Suprapubic skin (tissue), 4 donors: ENCODE results near the gene ROBO1. TPM values are rescaled to one million over a fixed set of nuclear protein-coding genes. Genes with fewer than 3 reads are reported as not detected.

ENCODE experiments used
- DNase-seq, 2 donors: peaks; one replicate each; pipeline ENCODE4 v3.0.0-alpha.2; 2019; ENCODE audit warnings: low spot score in 2 of 2
- H3K27ac ChIP-seq: fragments of 200-600 bp; sonication (generic); one replicate; pipeline ENCODE4 v1.5.1; 2019
- H3K27me3 ChIP-seq: fragments of 200-600 bp; sonication (generic); one replicate; pipeline ENCODE4 v1.5.1; 2019
- H3K36me3 ChIP-seq: fragments of 200-600 bp; sonication (generic); one replicate; pipeline ENCODE4 v1.5.1; 2019
- H3K4me1 ChIP-seq: fragments of 200-600 bp; sonication (generic); one replicate; pipeline ENCODE4 v1.5.1; 2019
- H3K4me3 ChIP-seq: fragments of 200-600 bp; sonication (generic); one replicate; pipeline ENCODE4 v1.5.1; 2019; ENCODE audit warnings: mild to moderate bottlenecking
- H3K9me3 ChIP-seq: fragments of 200-600 bp; sonication (generic); one replicate; pipeline ENCODE4 v1.5.1; 2019
- EP300 ChIP-seq: sonication (generic); formaldehyde crosslinking; IDR thresholded peaks from one replicate; pipeline ENCODE4 v1.6.1; 2017; ENCODE audit warnings: antibody characterized with exemption
- POLR2A ChIP-seq, 2 donors: fragments of 450-650 bp; IDR thresholded peaks; one replicate each; pipeline ENCODE4 v1.6.1; 2017; ENCODE audit warnings: antibody characterized with exemption in 2 of 2, mild to moderate bottlenecking in 2 of 2, moderate library complexity in 2 of 2
- POLR2AphosphoS5 ChIP-seq, 3 donors: sonication (generic); formaldehyde crosslinking; IDR thresholded peaks; one replicate each; pipeline ENCODE4 v1.6.1; 2017; ENCODE audit warnings: antibody characterized with exemption in 3 of 3
- WGBS: methylation state at CpG from one replicate; pipeline ENCODE4 v1.1.5; 2018; 5-methylcytosine and 5-hydroxymethylcytosine counted together
- total RNA-seq, 4 donors: library from RNA; depleted of rRNA; stranded (reverse); fragments of >200 nt; gene quantifications; one replicate each; pipeline ENCODE4 v1.1.0, GENCODE V29; 2016
- TF ChIP-seq, protein P1 (sequence below), 2 donors: fragments of 200-600 bp in 1 of 2; fragments of 450-650 bp in 1 of 2; sonication (generic) in 1 of 2; IDR thresholded peaks; one replicate each; pipeline ENCODE4 v1.5.1; 2016 to 2019; ENCODE audit warnings: antibody characterized with exemption in 2 of 2, mild to moderate bottlenecking in 1 of 2, moderate library complexity in 1 of 2

The ROBO1 gene
- total RNA-seq, 4 donors from 2014 or later: 67.7 to 80.3 (median 71.3) TPM

DNA sequence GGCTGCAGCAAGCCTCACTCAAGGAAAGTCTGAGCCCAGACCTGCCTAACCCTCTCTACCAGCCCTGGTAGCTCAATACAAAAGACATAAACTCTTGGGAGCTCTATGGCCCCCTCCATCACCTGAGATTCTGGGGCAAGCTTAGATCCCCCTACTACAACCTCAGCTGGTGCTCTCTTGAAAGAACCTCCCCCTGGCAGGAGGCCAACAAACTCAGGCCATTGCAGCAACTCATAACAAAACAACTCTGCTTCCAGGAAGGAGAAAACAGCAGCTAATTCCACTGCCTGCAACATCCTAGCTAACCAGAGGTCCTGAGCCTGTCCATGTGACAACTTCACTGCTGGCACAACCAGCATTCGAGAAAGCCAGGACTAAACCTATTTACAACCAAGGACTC, 169.2 kb downstream of the ROBO1 start:
- no peak for DNase-seq
- no peaks in the 10 kb centered on the region for H3K9me3 ChIP-seq
- H3K4me3 ChIP-seq: no peak overlapping the region
- no peak overlapping the region for H3K27ac ChIP-seq
- 63% methylated on average over 1 of the region's 1 CpG for WGBS
- TF ChIP-seq POLR2AphosphoS5 (IDR thresholded peaks at IDR 0.05) (no peak), POLR2A (IDR thresholded peaks at IDR 0.05) (no peak), EP300 (no peak)
- TF ChIP-seq, protein P1, sequence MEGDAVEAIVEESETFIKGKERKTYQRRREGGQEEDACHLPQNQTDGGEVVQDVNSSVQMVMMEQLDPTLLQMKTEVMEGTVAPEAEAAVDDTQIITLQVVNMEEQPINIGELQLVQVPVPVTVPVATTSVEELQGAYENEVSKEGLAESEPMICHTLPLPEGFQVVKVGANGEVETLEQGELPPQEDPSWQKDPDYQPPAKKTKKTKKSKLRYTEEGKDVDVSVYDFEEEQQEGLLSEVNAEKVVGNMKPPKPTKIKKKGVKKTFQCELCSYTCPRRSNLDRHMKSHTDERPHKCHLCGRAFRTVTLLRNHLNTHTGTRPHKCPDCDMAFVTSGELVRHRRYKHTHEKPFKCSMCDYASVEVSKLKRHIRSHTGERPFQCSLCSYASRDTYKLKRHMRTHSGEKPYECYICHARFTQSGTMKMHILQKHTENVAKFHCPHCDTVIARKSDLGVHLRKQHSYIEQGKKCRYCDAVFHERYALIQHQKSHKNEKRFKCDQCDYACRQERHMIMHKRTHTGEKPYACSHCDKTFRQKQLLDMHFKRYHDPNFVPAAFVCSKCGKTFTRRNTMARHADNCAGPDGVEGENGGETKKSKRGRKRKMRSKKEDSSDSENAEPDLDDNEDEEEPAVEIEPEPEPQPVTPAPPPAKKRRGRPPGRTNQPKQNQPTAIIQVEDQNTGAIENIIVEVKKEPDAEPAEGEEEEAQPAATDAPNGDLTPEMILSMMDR (IDR thresholded peaks at IDR 0.05): no peak
- no peaks in the 10 kb centered on the region for H3K4me1 ChIP-seq
- no peaks in the 10 kb centered on the region for H3K36me3 ChIP-seq
- no peaks in the 10 kb centered on the region for H3K27me3 ChIP-seq

DNA sequence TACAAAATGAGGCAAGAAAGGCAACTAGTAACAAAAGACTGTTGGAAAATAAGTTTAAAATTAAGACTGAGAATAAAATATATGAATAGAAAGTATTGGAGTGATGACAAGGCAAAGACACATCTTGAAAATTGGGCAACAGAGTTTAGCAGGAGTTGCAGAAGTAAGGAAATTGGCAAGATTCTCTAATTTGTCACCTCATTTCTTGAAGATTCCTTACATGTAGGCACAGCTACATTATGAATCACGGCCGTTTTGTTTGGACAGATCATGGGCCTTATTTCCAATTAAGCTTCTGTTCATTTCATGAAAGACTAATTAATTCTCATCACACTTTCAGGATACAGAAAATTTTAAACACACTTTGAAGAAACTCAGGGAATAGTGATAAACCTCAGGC, 170.1 kb downstream of the ROBO1 start:
- no peaks in the 10 kb centered on the region for H3K36me3 ChIP-seq
- no peak for DNase-seq
- H3K4me1 ChIP-seq: no peaks in the 10 kb centered on the region
- no peak overlapping the region for H3K4me3 ChIP-seq
- TF ChIP-seq, protein P1 (IDR thresholded peaks at IDR 0.05): no peak
- no peak for TF ChIP-seq POLR2AphosphoS5 (IDR thresholded peaks at IDR 0.05)
- no peak for TF ChIP-seq POLR2A (IDR thresholded peaks at IDR 0.05)
- no peak for TF ChIP-seq EP300
- no peaks in the 10 kb centered on the region for H3K9me3 ChIP-seq
- no peaks in the 10 kb centered on the region for H3K27me3 ChIP-seq
- no peak overlapping the region for H3K27ac ChIP-seq
- 54% methylated on average over 2 of the region's 2 CpGs for WGBS

DNA sequence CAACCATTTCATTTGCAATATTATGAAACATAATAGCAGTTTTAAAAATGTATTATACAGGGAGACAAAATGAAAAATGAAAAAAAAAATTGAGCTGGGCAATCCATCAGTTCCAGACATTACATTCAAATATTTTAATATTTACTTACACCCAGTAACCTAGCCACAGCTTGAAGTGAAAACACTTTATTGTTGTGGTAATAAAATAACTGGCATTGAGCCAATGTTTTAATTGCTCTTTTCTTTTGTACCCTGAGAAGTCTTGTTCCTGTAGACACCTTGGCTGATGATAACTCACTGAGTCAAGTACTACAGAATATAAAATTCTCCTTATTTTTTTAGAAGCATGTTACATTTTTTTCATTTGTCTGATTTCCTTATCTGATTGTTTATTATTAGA, 180.6 kb downstream of the ROBO1 start:
- no peak overlapping the region for H3K27ac ChIP-seq
- no peaks in the 10 kb centered on the region for H3K27me3 ChIP-seq
- no peaks in the 10 kb centered on the region for H3K9me3 ChIP-seq
- H3K4me1 ChIP-seq: no peaks in the 10 kb centered on the region
- no peak overlapping the region for H3K4me3 ChIP-seq
- TF ChIP-seq POLR2AphosphoS5 (IDR thresholded peaks at IDR 0.05) (no peak), POLR2A (IDR thresholded peaks at IDR 0.05) (no peak), EP300 (no peak)
- TF ChIP-seq, protein P1 (IDR thresholded peaks at IDR 0.05): no peak
- no peaks in the 10 kb centered on the region for H3K36me3 ChIP-seq
- DNase-seq: no peak

DNA sequence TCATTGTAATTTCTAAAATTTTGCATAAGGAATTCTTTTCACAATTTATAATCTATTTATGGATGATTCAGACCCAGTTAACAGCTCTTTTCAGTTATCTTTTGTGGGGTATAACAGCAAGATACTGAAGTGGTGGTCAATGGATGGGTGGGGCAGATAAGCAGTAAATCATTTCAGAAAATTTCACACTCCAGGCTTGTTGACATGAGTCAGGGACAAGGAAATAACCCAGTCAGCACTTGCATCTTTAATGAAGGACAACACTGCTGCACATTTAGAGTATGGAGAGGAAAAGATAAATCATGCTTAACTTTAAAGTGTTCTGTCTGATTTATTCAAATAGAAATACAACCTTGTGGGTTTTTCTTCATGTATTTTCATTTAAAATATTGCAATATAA, 181.6 kb downstream of the ROBO1 start:
- H3K4me3 ChIP-seq: no peak overlapping the region
- no peaks in the 10 kb centered on the region for H3K36me3 ChIP-seq
- TF ChIP-seq, protein P1 (IDR thresholded peaks at IDR 0.05): no peak
- TF ChIP-seq POLR2A (IDR thresholded peaks at IDR 0.05): no peak
- no peak for TF ChIP-seq POLR2AphosphoS5 (IDR thresholded peaks at IDR 0.05)
- TF ChIP-seq EP300: no peak
- H3K9me3 ChIP-seq: no peaks in the 10 kb centered on the region
- H3K27ac ChIP-seq: no peak overlapping the region
- H3K27me3 ChIP-seq: no peaks in the 10 kb centered on the region
- H3K4me1 ChIP-seq: no peaks in the 10 kb centered on the region
- no peak for DNase-seq

DNA sequence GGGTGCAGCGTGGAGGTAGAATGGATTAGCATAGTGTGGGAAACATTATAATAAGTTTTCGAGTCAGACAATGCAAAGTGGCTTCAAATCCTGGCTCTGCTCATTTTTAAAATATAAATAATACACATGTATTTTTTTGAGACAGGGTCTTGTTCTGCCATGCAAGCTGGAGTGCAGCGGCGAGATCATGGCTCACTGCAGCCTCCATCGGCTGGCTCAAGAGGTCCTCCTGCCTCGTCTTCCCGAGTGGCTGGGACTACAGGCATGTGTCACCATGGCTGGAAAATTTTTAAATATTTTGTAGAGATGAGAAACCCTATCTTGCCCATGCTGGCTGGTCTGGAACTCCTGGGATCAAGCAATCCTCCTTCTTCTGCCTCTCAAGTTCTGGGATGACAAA, 194.9 kb downstream of the ROBO1 start:
- H3K27ac ChIP-seq: no peak overlapping the region
- no peak overlapping the region for H3K4me3 ChIP-seq
- H3K4me1 ChIP-seq: no peaks in the 10 kb centered on the region
- no peaks in the 10 kb centered on the region for H3K9me3 ChIP-seq
- no peaks in the 10 kb centered on the region for H3K36me3 ChIP-seq
- DNase-seq: no peak
- no peak for TF ChIP-seq POLR2A (IDR thresholded peaks at IDR 0.05)
- TF ChIP-seq, protein P1 (IDR thresholded peaks at IDR 0.05): no peak
- no peaks in the 10 kb centered on the region for H3K27me3 ChIP-seq
- WGBS: 85% methylated on average over 7 of the region's 7 CpGs
